GM21786 (cell line): ENCODE results near the gene EMC1.
"Not testable (repeated sequence)": the region's sequence is repeated elsewhere in the genome, so short reads cannot be mapped to it uniquely, and the experiment has no call there.

Source experiments
- ATAC-seq: cut with Tn5 transposase; IDR thresholded peaks from one replicate; pipeline ENCODE4 v1.9.1; 2021; ENCODE audit not compliant: unreplicated experiment

Gene EMC1

GRCh38 chr1:19196331-19196730, 55.0 kb downstream of the EMC1 start:
- ATAC-seq, result no peak

DNA sequence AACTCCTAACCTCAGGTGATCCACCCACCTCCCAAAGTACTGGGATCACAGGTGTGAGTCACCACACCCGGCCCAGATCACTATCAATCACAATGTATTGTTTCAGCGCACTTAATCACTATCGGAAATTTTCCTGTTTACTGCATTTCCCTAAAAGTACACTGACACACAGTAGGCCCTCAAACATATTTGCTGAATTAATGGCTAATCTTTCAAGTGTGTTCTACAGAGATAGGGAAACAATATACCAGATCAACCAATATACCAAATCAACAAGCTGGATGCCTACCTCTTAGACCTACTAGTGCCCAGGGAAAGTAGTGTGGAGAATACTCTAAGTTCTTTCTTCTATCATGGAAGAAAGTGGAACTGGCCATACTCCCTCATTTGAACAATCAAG, 58.3 kb downstream of the EMC1 start:
- no peak for ATAC-seq

- no peak for ATAC-seq
Measured at GRCh38 chr1:19191811-19192210, 59.5 kb downstream of the EMC1 start.

DNA sequence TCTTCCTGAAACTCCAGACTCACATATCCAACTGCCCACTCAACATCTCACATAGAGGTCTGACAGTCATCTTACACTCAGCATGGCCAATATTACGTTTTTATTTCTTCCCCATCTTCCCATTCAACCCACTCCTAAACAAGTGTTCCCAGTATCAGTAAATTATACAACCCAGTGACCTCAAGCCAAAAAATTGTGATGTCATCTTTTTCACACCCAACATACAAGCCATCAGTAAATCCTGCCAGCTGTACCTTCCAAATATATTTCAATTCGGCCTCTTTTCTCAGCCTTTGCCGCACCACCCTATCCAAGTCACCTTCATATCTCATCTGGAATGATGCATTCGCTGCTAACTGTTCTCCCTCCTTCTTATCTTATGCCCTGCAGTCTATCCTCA, 60.9 kb downstream of the EMC1 start:
- ATAC-seq, result no peak

DNA sequence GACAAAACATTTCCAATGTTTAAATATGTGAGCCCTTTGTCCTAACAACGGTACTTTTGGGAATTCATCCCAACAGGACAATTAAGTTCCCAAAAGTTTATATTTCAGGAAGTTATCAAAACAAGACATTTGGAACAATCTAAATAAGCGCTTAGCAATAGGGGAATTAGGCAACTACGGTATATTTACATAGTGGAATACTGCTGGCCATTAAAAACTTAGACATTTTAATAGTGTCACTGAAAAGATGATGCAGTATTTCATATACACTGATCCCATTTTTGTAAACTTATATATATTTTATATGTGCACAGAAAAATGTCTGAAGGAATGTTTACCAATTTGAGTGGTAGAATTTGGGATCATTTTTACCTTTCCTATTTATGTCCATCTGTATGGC, 62.1 kb downstream of the EMC1 start:
- no peak for ATAC-seq

GRCh38 chr1:19187852-19188251, 63.5 kb downstream of the EMC1 start:
- ATAC-seq, result no peak

DNA sequence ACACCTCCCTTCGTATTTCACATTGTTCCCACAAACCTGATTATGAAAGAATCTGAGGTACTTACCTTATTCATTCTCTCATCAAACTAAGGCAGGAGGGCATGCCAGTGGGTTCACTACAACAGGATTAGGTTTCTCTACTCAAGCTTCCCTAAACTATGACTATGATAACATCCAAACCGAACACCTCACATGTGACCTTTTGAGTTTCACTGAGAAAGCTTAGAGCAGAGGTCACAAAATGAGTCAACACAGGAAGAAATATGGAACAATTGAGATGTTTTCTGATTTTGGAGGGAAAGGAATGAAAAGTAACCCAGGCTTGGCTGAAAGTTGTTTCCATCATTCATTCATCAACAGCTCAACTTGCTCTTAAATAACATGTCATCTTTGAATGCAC, 65.3 kb downstream of the EMC1 start:
- ATAC-seq, result no peak

GRCh38 chr1:19182223-19182622, 69.1 kb downstream of the EMC1 start:
- no peak for ATAC-seq

DNA sequence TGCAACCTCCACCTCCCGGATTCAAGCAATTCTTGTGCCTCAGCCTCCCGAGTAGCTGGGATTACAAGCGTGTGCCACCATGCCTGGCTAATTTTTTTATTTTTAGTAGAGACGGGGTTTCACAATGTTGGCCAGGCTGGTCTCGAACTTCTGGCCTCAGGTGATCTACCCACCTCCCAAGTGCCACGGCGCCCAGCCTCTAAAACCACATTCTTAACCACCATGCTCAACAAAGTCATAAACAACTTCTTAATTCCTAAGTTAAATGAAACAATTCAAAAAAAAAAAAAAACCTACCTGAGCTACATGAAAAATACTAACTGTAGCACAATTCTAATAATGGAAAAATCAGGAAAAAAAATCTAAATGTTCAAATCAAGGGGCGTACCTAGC, 71.1 kb downstream of the EMC1 start:
- ATAC-seq, result not testable (repeated sequence)

GRCh38 chr1:19179597-19180264, 71.6 kb downstream of the EMC1 start:
- no peak for ATAC-seq

- no peak for ATAC-seq
Measured at GRCh38 chr1:19178734-19179398, 72.5 kb downstream of the EMC1 start.

GRCh38 chr1:19177811-19178210, 73.5 kb downstream of the EMC1 start:
- no peak for ATAC-seq

DNA sequence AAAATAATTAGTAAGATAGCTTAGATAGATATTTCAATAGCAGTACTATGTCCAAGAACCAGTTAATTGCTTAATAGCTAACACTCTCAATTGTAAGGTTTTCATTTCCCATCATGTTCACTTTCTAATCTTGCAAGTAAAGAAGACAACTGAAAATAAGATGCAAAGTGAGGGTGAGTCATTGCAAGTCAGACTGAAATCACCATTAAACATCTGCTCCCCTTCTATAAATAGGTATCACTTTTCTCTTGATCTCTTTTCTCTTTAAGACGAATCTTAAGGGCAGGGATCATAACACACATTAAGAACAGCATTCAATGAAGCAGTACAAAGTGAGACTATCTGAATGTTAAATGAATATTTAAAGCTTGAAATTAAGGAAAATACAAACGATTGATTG, 81.7 kb downstream of the EMC1 start:
- peak; percentile 89 for ATAC-seq

GRCh38 chr1:19167140-19167539, 84.2 kb downstream of the EMC1 start:
- no peak for ATAC-seq

GRCh38 chr1:19166066-19166465, 85.3 kb downstream of the EMC1 start:
- no peak for ATAC-seq
